Nephron (organoid): Measurements from ENCODE around the gene NOX5.

Experiments
- H3K27ac Mint-ChIP-seq, 3 experiments: 2 replicates each; pipeline ENCODE4 v1.8.0; 2020; ENCODE audit warnings: mixed read lengths in 3 of 3, mild to moderate bottlenecking in 2 of 3, moderate library complexity in 1 of 3
- H3K27me3 Mint-ChIP-seq: 2 replicates; pipeline ENCODE4 v1.8.0; 2021; ENCODE audit warnings: low read depth, mild to moderate bottlenecking, moderate library complexity, mixed read lengths
- H3K36me3 Mint-ChIP-seq: 2 replicates; pipeline ENCODE4 v1.8.0; 2020; ENCODE audit warnings: low read depth, mixed read lengths
- H3K4me1 Mint-ChIP-seq: 2 replicates; pipeline ENCODE4 v1.8.0; 2020; ENCODE audit warnings: mixed read lengths
- H3K4me3 Mint-ChIP-seq, 3 experiments: 2 replicates each; pipeline ENCODE4 v1.8.0; 2020; ENCODE audit warnings: mild to moderate bottlenecking in 3 of 3, mixed read lengths in 3 of 3, moderate library complexity in 2 of 3
- H3K9me3 Mint-ChIP-seq: 2 replicates; pipeline ENCODE4 v1.8.0; 2020; ENCODE audit warnings: mixed read lengths
- TF ChIP-seq, protein P1 (sequence below), 3 experiments: fragments of 200-600 bp; sonication (generic); IDR thresholded peaks; one replicate each; pipeline ENCODE4 v1.5.0; 2021; ENCODE audit warnings: antibody characterized with exemption in 3 of 3; ENCODE audit not compliant: unreplicated experiment in 3 of 3

Gene NOX5

DNA sequence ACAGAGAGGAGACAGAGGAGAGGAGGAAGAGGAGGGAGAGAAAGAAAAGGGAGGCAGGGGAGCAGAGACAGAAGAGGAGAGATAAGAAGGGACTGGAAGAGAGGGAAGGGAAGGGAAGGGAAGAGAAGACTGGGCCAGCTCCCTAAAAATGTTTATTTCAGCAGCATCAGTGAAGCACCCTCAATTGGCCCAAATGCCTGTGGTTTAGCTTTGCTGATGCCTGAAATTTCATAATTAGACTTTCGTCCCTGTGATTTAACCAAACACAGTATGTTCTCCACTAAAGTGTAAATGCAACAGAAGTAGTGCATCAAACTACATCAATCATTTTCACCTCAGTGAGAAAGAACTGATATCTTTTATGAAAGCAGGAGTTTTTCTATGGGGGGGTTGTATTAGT, 55.9 kb downstream of the NOX5 start:
- Mint-ChIP-seq H3K36me3 (no peaks in the 10 kb centered on the region), H3K4me1 (peaks cover 12% of the 10 kb centered on the region), H3K27ac (no peak overlapping the region), H3K27me3 (peaks cover 18% of the 10 kb centered on the region), H3K4me3 (no peak overlapping the region), H3K9me3 (peaks cover 3% of the 10 kb centered on the region)
- TF ChIP-seq, protein P1, sequence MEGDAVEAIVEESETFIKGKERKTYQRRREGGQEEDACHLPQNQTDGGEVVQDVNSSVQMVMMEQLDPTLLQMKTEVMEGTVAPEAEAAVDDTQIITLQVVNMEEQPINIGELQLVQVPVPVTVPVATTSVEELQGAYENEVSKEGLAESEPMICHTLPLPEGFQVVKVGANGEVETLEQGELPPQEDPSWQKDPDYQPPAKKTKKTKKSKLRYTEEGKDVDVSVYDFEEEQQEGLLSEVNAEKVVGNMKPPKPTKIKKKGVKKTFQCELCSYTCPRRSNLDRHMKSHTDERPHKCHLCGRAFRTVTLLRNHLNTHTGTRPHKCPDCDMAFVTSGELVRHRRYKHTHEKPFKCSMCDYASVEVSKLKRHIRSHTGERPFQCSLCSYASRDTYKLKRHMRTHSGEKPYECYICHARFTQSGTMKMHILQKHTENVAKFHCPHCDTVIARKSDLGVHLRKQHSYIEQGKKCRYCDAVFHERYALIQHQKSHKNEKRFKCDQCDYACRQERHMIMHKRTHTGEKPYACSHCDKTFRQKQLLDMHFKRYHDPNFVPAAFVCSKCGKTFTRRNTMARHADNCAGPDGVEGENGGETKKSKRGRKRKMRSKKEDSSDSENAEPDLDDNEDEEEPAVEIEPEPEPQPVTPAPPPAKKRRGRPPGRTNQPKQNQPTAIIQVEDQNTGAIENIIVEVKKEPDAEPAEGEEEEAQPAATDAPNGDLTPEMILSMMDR (IDR thresholded peaks at IDR 0.05; ENCODE audit: unreplicated experiment in 3 of 3), result no peak

DNA sequence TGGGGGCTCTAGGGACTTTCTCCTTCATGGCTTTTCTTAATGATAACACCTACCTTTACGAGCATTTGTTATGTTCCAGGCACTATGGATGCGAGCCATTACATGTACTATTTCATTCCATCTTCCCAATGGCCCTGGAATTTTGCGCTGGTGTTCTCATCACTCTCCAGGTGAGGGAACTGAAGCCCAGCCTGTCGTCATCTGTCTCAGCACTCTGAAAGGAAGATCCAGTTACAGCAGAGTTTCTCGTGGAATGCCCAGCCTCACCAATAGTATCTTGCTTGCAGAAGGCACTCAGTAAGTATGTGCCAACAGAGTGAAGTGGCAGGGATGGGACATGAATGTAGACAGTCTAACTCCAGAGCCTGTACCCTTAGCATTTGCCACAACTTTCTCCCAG, 56.8 kb downstream of the NOX5 start:
- TF ChIP-seq, protein P1 (IDR thresholded peaks at IDR 0.05; ENCODE audit: unreplicated experiment in 3 of 3), result no peak
- no peak overlapping the region for H3K4me3 Mint-ChIP-seq
- no peaks in the 10 kb centered on the region for H3K36me3 Mint-ChIP-seq
- H3K27ac Mint-ChIP-seq, result no peak overlapping the region
- H3K27me3 Mint-ChIP-seq, result peaks cover 19% of the 10 kb centered on the region
- peaks cover 12% of the 10 kb centered on the region for H3K4me1 Mint-ChIP-seq
- H3K9me3 Mint-ChIP-seq, result peaks cover 3% of the 10 kb centered on the region

DNA sequence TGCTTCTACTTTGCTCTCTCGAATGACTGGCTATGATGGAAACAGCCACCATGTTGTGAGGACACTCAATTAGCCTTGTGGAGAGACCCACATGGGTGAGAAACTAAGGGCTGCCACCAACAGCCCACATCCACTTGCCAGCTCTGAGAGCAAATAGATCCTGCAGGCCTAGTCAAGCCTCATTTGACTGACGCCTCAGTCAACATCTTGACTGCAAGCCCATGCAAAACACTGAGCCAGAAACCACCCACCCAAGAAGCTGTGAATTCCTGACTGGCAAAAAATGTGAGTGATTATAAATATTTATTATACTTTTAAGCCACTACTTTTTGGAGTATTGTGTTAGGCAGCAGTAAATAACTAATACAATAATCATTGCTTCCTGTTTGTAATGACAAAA, 58.4 kb downstream of the NOX5 start:
- TF ChIP-seq, protein P1 (IDR thresholded peaks at IDR 0.05; ENCODE audit: unreplicated experiment in 3 of 3), result no peak
- Mint-ChIP-seq H3K27ac (no peak overlapping the region), H3K4me3 (peak overlapping the region in 1 of 3 experiments; percentile 43), H3K4me1 (peaks cover 12% of the 10 kb centered on the region), H3K36me3 (no peaks in the 10 kb centered on the region), H3K9me3 (peaks cover under 1% of the 10 kb centered on the region), H3K27me3 (peaks cover 19% of the 10 kb centered on the region)

DNA sequence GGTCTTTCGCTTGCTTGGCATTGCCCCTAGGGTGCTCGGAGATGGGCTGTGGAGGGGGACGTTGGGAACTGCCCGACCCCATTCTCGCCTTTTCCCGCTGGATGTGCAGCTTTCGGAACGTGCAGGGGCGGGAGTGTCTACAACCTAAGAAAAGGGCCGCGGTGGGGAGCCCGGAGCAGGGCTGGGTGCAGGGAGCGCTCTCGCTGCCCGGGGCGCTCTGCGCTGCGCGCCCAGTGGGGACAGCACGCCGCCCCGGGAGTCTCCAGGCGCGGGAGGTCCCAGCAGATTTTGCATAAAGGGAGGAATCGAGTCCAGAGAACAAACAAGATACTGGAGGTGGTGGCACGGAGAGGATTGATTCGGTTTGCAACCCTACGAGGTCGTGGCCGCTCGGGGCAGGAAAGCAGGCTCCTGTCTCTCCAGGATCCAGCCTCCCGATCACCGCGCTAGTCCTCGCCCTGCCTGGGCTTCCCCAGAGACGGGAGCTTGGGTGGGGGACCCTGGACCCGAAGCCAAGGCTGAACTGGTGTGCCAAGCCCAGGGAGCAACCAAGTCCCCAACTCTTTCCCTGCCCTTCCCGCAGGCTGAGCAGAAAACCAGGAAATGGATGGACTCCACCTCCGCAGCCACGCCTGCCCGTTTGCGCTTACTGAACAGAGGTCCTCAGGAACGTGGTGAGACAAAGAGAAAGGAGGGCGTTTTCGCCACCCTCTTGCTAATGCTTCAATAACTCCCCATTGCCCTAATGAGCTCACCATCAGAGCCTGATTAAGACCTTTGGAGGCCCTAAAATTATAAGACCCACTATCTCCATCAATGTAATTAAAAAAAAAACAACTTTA, 59.7 kb downstream of the NOX5 start:
- Mint-ChIP-seq H3K4me1 (peaks cover 13% of the 10 kb centered on the region), H3K36me3 (no peaks in the 10 kb centered on the region), H3K27ac (peak overlapping the region; percentile 19 to 65 (median 59)), H3K4me3 (peak overlapping the region; percentile 82 to 85 (median 85)), H3K9me3 (no peaks in the 10 kb centered on the region), H3K27me3 (peaks cover 19% of the 10 kb centered on the region)
- TF ChIP-seq, protein P1 (IDR thresholded peaks at IDR 0.05; ENCODE audit: unreplicated experiment in 3 of 3), result peak in 1 of 3 experiments; percentile 11

DNA sequence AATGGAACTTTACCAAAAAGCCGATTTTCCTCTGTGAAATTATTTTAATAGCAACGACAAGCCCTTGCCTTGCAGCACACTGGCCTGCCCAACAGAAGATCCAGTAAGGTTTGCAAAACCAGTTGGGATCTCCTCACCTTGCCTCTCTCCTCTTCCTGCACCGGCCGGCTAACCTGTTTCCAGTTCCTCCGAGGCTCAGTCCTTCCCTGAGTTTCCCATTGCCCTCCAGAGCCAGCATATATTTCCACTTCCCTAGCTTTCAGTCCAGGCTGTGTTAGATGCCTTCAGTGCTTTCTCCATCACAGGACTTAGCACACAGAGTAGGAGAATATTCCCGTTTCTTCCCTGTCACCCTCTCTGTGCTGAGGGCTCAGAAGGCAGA, 60.3 kb downstream of the NOX5 start:
- Mint-ChIP-seq H3K36me3 (no peaks in the 10 kb centered on the region), H3K27me3 (peaks cover 19% of the 10 kb centered on the region), H3K4me1 (peaks cover 18% of the 10 kb centered on the region), H3K9me3 (no peaks in the 10 kb centered on the region), H3K27ac (peak overlapping the region; percentile 17 to 65 (median 59)), H3K4me3 (peak overlapping the region; percentile 82 to 85 (median 85))
- TF ChIP-seq, protein P1 (IDR thresholded peaks at IDR 0.05; ENCODE audit: unreplicated experiment in 3 of 3), result no peak

DNA sequence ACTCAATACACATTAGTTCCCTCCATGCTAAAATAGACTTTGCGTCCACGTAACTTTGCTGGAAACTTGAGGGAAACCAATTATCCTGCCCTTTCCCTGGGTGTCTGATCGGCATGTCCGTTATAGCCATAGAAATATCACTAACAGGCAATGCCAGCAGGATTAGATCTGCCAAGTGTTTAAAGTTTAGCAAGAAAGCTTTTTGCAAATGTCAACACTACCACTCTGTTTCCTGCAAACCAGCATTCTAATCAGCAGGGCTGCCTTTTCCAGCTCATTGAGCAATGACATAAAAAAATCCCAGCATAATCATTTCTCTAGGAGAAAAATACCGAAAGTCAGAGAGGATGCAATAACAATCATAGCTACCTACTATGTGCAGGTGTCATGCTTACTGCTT, 60.9 kb downstream of the NOX5 start:
- Mint-ChIP-seq H3K27me3 (peaks cover 19% of the 10 kb centered on the region), H3K4me1 (peaks cover 23% of the 10 kb centered on the region), H3K36me3 (no peaks in the 10 kb centered on the region), H3K4me3 (peak overlapping the region; percentile 33 to 82 (median 58)), H3K27ac (peak overlapping the region in 1 of 3 experiments; percentile 40), H3K9me3 (no peaks in the 10 kb centered on the region)
- TF ChIP-seq, protein P1 (IDR thresholded peaks at IDR 0.05; ENCODE audit: unreplicated experiment in 3 of 3), result no peak
